Measurements from ENCODE around the gene FILIP1. TPM values are rescaled to one million over a fixed set of nuclear protein-coding genes. Genes with fewer than 3 reads are reported as not detected.

The FILIP1 gene
- total and polyA plus RNA-seq, 2 of the 8 experiments (the other 6 are each of a cell fraction or from before 2014, with no cell fraction given) = 2.4 to 5.7 TPM

GRCh38 chr6:75334266-75335040, 159.1 kb downstream of the FILIP1 start (continued):
- TF ChIP-seq RAD21 (IDR thresholded peaks at IDR 0.05 in 1 of 2, conservative IDR thresholded peaks at IDR 0.05 in 1 of 2; ENCODE audit: low read depth in 2 of 2, low read length in 2 of 2) (0 out of 4 replicates have a peak, but pooled peaks of 1 of the 2 experiments have one; percentile 15), SAP30 (IDR thresholded peaks at IDR 0.05; ENCODE audit: insufficient read depth, insufficient replicate concordance, low read length) (peak; percentile 86), TBP (IDR thresholded peaks at IDR 0.05; ENCODE audit: low read depth, low read length) (peak; percentile 78), SIRT6 (IDR thresholded peaks at IDR 0.05; ENCODE audit: low read length) (no peak), SIX5 (IDR thresholded peaks at IDR 0.05; ENCODE audit: low read depth, low read length) (no peak), E2F6 (IDR thresholded peaks at IDR 0.05) (no peak), SRF (IDR thresholded peaks at IDR 0.05; ENCODE audit: low read depth, low read length) (peak; percentile 92), BACH1 (IDR thresholded peaks at IDR 0.05; ENCODE audit: low read length) (no peak), TCF12 (IDR thresholded peaks at IDR 0.05; ENCODE audit: low read depth, low read length) (peak; percentile 88; the same call in 1 of the 2 replicates), RXRA (IDR thresholded peaks at IDR 0.05; ENCODE audit: insufficient read depth, low read depth, low read length) (no peak), POLR2A (IDR thresholded peaks at IDR 0.05; ENCODE audit: control extremely low read depth in 1 of 2, low read depth in 2 of 2, low read length in 2 of 2) (peak; percentile 29 to 79), RNF2 (IDR thresholded peaks at IDR 0.05; ENCODE audit: borderline replicate concordance, low read depth, low read length, missing control alignments, poor library complexity, severe bottlenecking) (no peak), SIN3A (conservative IDR thresholded peaks at IDR 0.05 in 1 of 2, IDR thresholded peaks at IDR 0.05 in 1 of 2; ENCODE audit: low read depth in 1 of 2, low read length in 2 of 2) (peak; percentile 90 to 98; a peak in 3 of 4 replicates)

All from H1 (cell line).